Right cardiac atrium (tissue), 5 donors: ENCODE data around the gene OR4S1. TPM values are rescaled to one million over a fixed set of nuclear protein-coding genes. Genes with fewer than 3 reads are reported as not detected.
"Not testable (repeated sequence)": the region's sequence is repeated elsewhere in the genome, so short reads cannot be mapped to it uniquely, and the experiment has no call there.

Experiments used
- ATAC-seq, 2 donors: fragments of 200-7000 bp; cut with Tn5 transposase; one replicate each; pipeline versions ENCODE4 v1.8.0 to v1.9.1; 2020; ENCODE audit warnings: moderate library complexity in 2 of 2, mild to moderate bottlenecking in 1 of 2
- DNase-seq, 3 donors: peaks; one replicate each; pipeline ENCODE4 v3.0.0-alpha.2; 2020
- H3K27ac ChIP-seq: one replicate; pipeline ENCODE4 v1.5.1; 2013; ENCODE audit warnings: mild to moderate bottlenecking, low read length, control low read depth, moderate library complexity
- H3K27me3 ChIP-seq: one replicate; pipeline ENCODE4 v1.6.1; 2013; ENCODE audit not compliant: control insufficient read depth, insufficient read depth
- H3K4me1 ChIP-seq: one replicate; pipeline ENCODE4 v1.6.1; 2013; ENCODE audit warnings: low read length; ENCODE audit not compliant: control insufficient read depth, insufficient read depth
- H3K4me3 ChIP-seq: one replicate; pipeline ENCODE4 v1.5.1; 2013; ENCODE audit warnings: low read length, control low read depth
- H3K9me3 ChIP-seq: one replicate; pipeline ENCODE4 v1.6.1; 2013; ENCODE audit warnings: low read length; ENCODE audit not compliant: control insufficient read depth
- WGBS: extraction: QIAGEN DNeasy Blood & Tissue Kit; methylation state at CpG from one replicate; pipeline ENCODE4 v1.1.7; 2013; 5-methylcytosine and 5-hydroxymethylcytosine counted together
- intact Hi-C, 4 donors: fragments of 100-400 bp; cut with DNase I; formaldehyde crosslinking; loops; one replicate each; pipeline versions ENCODE4 v1.11.0 to v1.14.0; 2022 to 2023
- polyA plus RNA-seq: library from polyadenylated mRNA; stranded (reverse); fragments of 200-250 nt; gene quantifications from one replicate; pipeline ENCODE4 v1.2.3, GENCODE V29; 2013
- total RNA-seq, 4 donors: library from RNA; stranded (reverse); fragmentation: NEBNext Ultra II Directional; extraction: Animal tissue kit (Norgen Biotek cat#: 25700); gene quantifications; one replicate each; pipeline ENCODE4 v1.2.1, GENCODE V29; 2021
- donor health status: healthy with polysubstance abuse.
- donor health status: DM: no; HTN: yes; CAD: no.
- donor health status: DM: no; HTN: no; CAD: no.
- donor health status: DM: no; HTN: yes; CAD: no; lungs with severe emphysema.
- donor health status: DM: yes; HTN: yes; CAD: no.

OR4S1 gene
- total and polyA plus RNA-seq, 5 donors = not detected

DNA sequence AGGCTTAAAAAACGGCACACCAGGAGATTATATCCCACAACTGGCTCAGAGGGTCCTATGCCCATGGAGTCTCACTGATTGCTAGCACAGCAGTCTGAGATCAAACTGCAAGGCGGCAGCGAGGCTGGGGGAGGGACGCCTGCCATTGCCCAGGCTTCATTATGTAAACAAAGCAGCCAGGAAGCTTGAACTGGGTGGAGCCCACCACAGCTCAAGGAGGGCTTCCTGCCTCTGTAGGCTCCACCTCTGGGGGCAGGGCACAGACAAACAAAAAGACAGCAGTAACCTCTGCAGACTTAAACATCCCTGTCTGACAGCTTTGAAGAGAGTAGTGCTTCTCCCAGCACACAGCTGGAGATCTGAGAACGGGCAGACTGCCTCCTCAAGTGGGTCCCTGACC, 40.3 kb downstream of the OR4S1 start:
- intact Hi-C loops, ATAC-seq, DNase-seq, H3K4me3 ChIP-seq, H3K27ac ChIP-seq, H3K4me1 ChIP-seq, H3K27me3 ChIP-seq, H3K9me3 ChIP-seq: not testable (repeated sequence)
- WGBS = 73% methylated on average over 5 of the region's 5 CpGs

DNA sequence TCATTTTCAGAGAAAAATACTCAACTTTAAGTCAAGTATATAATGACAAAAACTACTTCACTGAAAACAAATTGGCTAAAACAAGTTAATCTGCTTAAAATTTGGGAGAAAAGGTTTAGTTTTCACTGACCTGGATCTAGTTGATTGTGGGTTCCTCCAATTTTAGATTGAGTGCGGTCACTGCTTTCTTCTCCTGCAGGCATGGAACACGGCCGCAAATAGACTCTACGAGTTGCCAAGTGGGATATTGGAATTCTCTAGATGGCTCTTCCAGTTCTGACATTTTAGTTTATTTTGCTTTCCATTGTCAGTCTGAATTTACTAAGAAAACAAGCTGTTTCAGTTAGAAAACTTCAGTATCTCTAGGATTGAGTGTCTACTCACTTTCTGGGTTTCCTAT, 48.0 kb downstream of the OR4S1 start:
- no peak for ATAC-seq
- WGBS = 89% methylated on average over 4 of the region's 4 CpGs
- Histone ChIP-seq H3K4me3 (no peak overlapping the region), H3K27ac (no peak overlapping the region), H3K9me3 (no peaks in the 10 kb centered on the region), H3K4me1 (no peaks in the 10 kb centered on the region), H3K27me3 (no peaks in the 10 kb centered on the region)
- no peak for DNase-seq
- intact Hi-C loops = no loop called here

DNA sequence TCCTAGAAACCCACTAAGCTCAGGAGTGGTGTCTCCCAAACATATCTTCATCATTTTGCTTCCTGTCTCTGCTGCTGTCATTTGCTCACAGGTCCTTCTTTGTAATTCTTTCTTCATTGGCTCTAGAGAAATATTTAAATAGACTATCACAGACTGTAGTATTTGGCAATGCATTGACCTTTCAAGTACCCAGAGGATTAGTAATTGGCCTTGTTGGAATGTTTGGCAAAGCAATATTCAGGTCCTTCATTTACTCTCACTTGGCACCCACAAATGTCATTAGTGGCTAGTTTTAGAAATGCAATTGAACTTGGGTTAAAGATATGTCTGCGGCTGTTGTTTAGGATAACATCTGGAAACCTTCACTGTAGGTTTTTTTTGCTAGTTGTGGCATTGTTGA, 48.7 kb downstream of the OR4S1 start:
- Histone ChIP-seq H3K9me3 (no peaks in the 10 kb centered on the region), H3K27me3 (no peaks in the 10 kb centered on the region), H3K4me3 (no peak overlapping the region), H3K27ac (no peak overlapping the region), H3K4me1 (no peaks in the 10 kb centered on the region)
- ATAC-seq = no peak
- 77% methylated on average over 1 of the region's 1 CpG for WGBS
- no peak for DNase-seq
- intact Hi-C loops = no loop called here

Other genes starting within 250 kb of the OR4S1 start
- gene OR4B1, start 89.4 kb upstream of the OR4S1 start, total RNA-seq = not detected
- gene OR4B1, start 89.4 kb upstream of the OR4S1 start, polyA plus RNA-seq = not detected
- gene OR4X2, start 61.1 kb upstream of the OR4S1 start, total RNA-seq = not detected
- gene OR4X2, start 61.1 kb upstream of the OR4S1 start, polyA plus RNA-seq = not detected
- not detected for gene OR4X1, start 42.4 kb upstream of the OR4S1 start, total RNA-seq
- gene OR4X1, start 42.4 kb upstream of the OR4S1 start, polyA plus RNA-seq = not detected
- gene OR4C3, start 18.7 kb downstream of the OR4S1 start, total RNA-seq = not detected
- not detected for gene OR4C3, start 18.7 kb downstream of the OR4S1 start, polyA plus RNA-seq
- not detected for gene OR4C5, start 60.2 kb downstream of the OR4S1 start, total RNA-seq
- gene OR4C5, start 60.2 kb downstream of the OR4S1 start, polyA plus RNA-seq = not detected
- not detected for gene OR4A47, start 182.6 kb downstream of the OR4S1 start, total RNA-seq
- gene OR4A47, start 182.6 kb downstream of the OR4S1 start, polyA plus RNA-seq = not detected